Measurements from ENCODE around the gene ZNF175. TPM values are rescaled to one million over a fixed set of nuclear protein-coding genes. Genes with fewer than 3 reads are reported as not detected.

Gene ZNF175
- total and polyA plus RNA-seq, 9 of the 15 experiments (the other 6 are each of a cell fraction or from before 2014, with no cell fraction given): 3.7 to 37.9 (median 14.0) TPM

DNA sequence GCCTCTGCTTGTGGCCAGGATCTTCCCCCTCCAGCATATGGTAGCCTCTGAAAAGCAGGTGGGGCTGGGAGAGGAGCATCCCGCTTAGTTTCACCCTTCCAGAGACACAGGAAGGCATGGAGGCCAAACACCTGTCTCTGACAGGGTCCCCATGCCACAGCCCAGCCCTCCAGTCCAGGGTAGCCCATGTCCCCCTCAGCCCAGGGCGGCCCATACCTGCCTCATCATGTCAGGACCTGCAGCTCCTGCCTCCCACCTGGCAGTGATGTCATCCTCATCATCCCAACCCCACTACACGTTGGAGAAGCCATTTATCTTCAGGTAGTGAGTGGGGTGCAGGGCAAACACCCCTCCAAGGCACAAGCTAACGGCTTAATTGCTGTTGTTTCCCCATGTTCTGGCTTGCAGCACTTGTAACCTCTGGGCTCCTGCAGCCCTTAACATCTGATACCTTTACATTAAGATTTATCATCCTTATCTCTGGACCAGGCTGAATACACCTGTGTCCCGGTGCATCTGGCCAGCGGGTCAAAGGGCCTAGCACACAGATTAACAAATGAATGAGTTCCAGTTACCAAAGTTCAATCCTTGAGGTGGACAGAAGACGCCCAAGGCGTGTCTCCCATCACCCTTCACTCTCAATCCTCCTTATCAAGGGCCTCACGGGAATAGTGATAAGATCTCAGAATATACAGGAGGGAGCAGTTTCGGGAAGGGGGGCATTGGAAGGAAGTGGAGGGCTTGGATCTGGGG, 22.2 kb downstream of the ZNF175 start:
- H3K9ac ChIP-seq (ENCODE audit: insufficient read depth in 1 of 2, low read depth in 2 of 2, low read length in 2 of 2): peak overlapping the region; percentile 6 to 92; a peak in 2 of 4 replicates
- intact Hi-C loops (cut with micrococcal nuclease) (no loop called here), in situ Hi-C loops (cut with MboI) (no loop called here)
- no peak for ATAC-seq
- peaks cover 14% of the 10 kb centered on the region; the same call in 2 of the 3 replicates for H3K36me3 ChIP-seq (ENCODE audit: control insufficient read depth, insufficient read depth, low read length)
- H3K9me1 ChIP-seq (ENCODE audit: control insufficient read depth, insufficient read depth, low read length): no peaks in the 10 kb centered on the region
- WGBS (ENCODE audit: insufficient coverage, low coverage, missing lambda C conversion rate): 35% methylated on average over 10 of the region's 10 CpGs
- TF ChIP-seq SPI1 (IDR thresholded peaks at IDR 0.05; ENCODE audit: borderline replicate concordance, low read depth, low read length) (no peak), CBFB (CRISPR knock-in tag; IDR thresholded peaks at IDR 0.05) (no peak), KAT7 (CRISPR knock-in tag; IDR thresholded peaks at IDR 0.05; ENCODE audit: borderline replicate concordance) (0 out of 2 replicates have a peak, but pooled peaks have one; percentile 3), E2F5 (CRISPR knock-in tag; IDR thresholded peaks at IDR 0.05) (0 out of 2 replicates have a peak, but pooled peaks have one; percentile 20), RAD21 (CRISPR knock-in tag; conservative IDR thresholded peaks at IDR 0.05 in 1 of 2, IDR thresholded peaks at IDR 0.05 in 1 of 2) (no peak), KLF13 (tag; IDR thresholded peaks at IDR 0.05; ENCODE audit: borderline replicate concordance, low read depth) (no peak), SMAD2 (IDR thresholded peaks at IDR 0.05; ENCODE audit: low read depth, low read length) (no peak), ZNF766 (CRISPR knock-in tag; conservative IDR thresholded peaks at IDR 0.05) (0 out of 2 replicates have a peak, but pooled peaks have one; percentile 7)
- TF ChIP-seq, protein P1, sequence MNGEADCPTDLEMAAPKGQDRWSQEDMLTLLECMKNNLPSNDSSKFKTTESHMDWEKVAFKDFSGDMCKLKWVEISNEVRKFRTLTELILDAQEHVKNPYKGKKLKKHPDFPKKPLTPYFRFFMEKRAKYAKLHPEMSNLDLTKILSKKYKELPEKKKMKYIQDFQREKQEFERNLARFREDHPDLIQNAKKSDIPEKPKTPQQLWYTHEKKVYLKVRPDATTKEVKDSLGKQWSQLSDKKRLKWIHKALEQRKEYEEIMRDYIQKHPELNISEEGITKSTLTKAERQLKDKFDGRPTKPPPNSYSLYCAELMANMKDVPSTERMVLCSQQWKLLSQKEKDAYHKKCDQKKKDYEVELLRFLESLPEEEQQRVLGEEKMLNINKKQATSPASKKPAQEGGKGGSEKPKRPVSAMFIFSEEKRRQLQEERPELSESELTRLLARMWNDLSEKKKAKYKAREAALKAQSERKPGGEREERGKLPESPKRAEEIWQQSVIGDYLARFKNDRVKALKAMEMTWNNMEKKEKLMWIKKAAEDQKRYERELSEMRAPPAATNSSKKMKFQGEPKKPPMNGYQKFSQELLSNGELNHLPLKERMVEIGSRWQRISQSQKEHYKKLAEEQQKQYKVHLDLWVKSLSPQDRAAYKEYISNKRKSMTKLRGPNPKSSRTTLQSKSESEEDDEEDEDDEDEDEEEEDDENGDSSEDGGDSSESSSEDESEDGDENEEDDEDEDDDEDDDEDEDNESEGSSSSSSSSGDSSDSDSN (IDR thresholded peaks at IDR 0.05; ENCODE audit: borderline replicate concordance in 1 of 2, low read depth in 2 of 2, low read length in 2 of 2): no peak
- peak overlapping the region; percentile 89 for H3K4me2 ChIP-seq (ENCODE audit: insufficient read depth, low read length)
- H2AFZ ChIP-seq (ENCODE audit: low read depth, low read length): peak overlapping the region; percentile 89
- H3K4me3 ChIP-seq: peak overlapping the region; percentile 48
- CTCF ChIA-PET (ENCODE audit: low intra/inter-chr PET ratio): no interaction called here
- no TSS peak for BruUV-seq (replicated peaks)
- H3K27ac ChIP-seq (ENCODE audit: extremely low read depth, low read depth, low read length): no peak overlapping the region
- peak in 2 of 4 experiments; percentile 20 to 26 for DNase-seq (ENCODE audit: extremely low read depth in 1 of 4, low spot score in 3 of 4)
- peaks cover 23 to 32% of the 10 kb centered on the region in 2 experiments for H3K4me1 ChIP-seq (replicated peaks in 1 of 2; ENCODE audit: control insufficient read depth in 2 of 2, insufficient read depth in 2 of 2, low read length in 2 of 2)
- no peaks in the 10 kb centered on the region for H3K27me3 ChIP-seq (ENCODE audit: control insufficient read depth in 2 of 2, insufficient read depth in 2 of 2, low read length in 2 of 2)
- peaks cover 7% of the 10 kb centered on the region; the same call in 1 of the 2 replicates for H3K9me3 ChIP-seq (replicated peaks; ENCODE audit: control insufficient read depth, insufficient read depth, low read depth, low read length)
- POLR2A ChIA-PET: interaction anchor here (0.7 to 2.4 kb wide), 4 partner anchors 14 to 56 kb away, joined by 4 to 15 read pairs (median 6); no protein-coding TSS in a partner anchor
- peak; percentile 70 for FAIRE-seq
- no peaks in the 10 kb centered on the region; the same call in 2 of the 3 replicates for H3K79me2 ChIP-seq (ENCODE audit: control insufficient read depth, insufficient read depth, low read length)
- no peaks in the 10 kb centered on the region for H4K20me1 ChIP-seq (replicated peaks; ENCODE audit: control insufficient read depth, insufficient read depth, low read length)

Data from K562 (cell line).